Mesendoderm (in vitro differentiated cells): Measurements from ENCODE around the gene CHMP4B.

ENCODE experiments used
- DNase-seq: peaks from one replicate; pipeline ENCODE4 v3.0.0; 2013
- H2AK5ac ChIP-seq: 2 replicates; pipeline ENCODE4 v1.6.1; 2013; ENCODE audit warnings: low read length, inconsistent platforms
- H2BK120ac ChIP-seq: 2 replicates; pipeline ENCODE4 v1.6.1; 2013; ENCODE audit warnings: low read depth, mild to moderate bottlenecking, low read length, moderate library complexity, mixed read lengths
- H2BK15ac ChIP-seq: replicated peaks from 2 replicates; pipeline ENCODE4 v1.6.1; 2013; ENCODE audit warnings: low read depth, mild to moderate bottlenecking, moderate library complexity
- H2BK5ac ChIP-seq: 2 replicates; pipeline ENCODE4 v1.6.1; 2013; ENCODE audit warnings: low read length, inconsistent platforms
- H3K18ac ChIP-seq: 2 replicates; pipeline ENCODE4 v1.6.1; 2013; ENCODE audit warnings: mild to moderate bottlenecking, low read length, mixed read lengths
- H3K23ac ChIP-seq: one replicate; pipeline ENCODE4 v1.6.1; 2013; ENCODE audit warnings: low read length
- H3K27ac ChIP-seq: 2 replicates; pipeline ENCODE4 v1.5.1; 2013; ENCODE audit warnings: low read depth, mild to moderate bottlenecking, inconsistent platforms, low read length, moderate library complexity
- H3K27me3 ChIP-seq: 2 replicates; pipeline ENCODE4 v1.6.1; 2013; ENCODE audit warnings: low read length, control low read depth, mild to moderate bottlenecking, inconsistent platforms; ENCODE audit not compliant: insufficient read depth, poor library complexity
- H3K36me3 ChIP-seq: 2 replicates; pipeline ENCODE4 v1.6.1; 2013; ENCODE audit warnings: low read length, inconsistent platforms; ENCODE audit not compliant: control insufficient read depth, insufficient read depth
- H3K4ac ChIP-seq: one replicate; pipeline ENCODE4 v1.6.1; 2013; ENCODE audit warnings: low read depth, mild to moderate bottlenecking, low read length, moderate library complexity
- H3K4me1 ChIP-seq: 2 replicates; pipeline ENCODE4 v1.6.1; 2013; ENCODE audit warnings: low read depth, low read length, inconsistent platforms; ENCODE audit not compliant: control insufficient read depth
- H3K4me2 ChIP-seq: 2 replicates; pipeline ENCODE4 v1.6.1; 2013; ENCODE audit warnings: low read length
- H3K4me3 ChIP-seq: 2 replicates; pipeline ENCODE4 v1.5.1; 2013; ENCODE audit warnings: mild to moderate bottlenecking, low read length
- H3K56ac ChIP-seq: one replicate; pipeline ENCODE4 v1.6.1; 2013; ENCODE audit warnings: low read length
- H3K79me1 ChIP-seq: 2 replicates; pipeline ENCODE4 v1.6.1; 2013; ENCODE audit warnings: low read length, inconsistent platforms
- H3K79me2 ChIP-seq: 2 replicates; pipeline ENCODE4 v1.6.1; 2013; ENCODE audit warnings: mild to moderate bottlenecking, low read length; ENCODE audit not compliant: control insufficient read depth, insufficient read depth
- H3K9ac ChIP-seq: 2 replicates; pipeline ENCODE4 v1.6.1; 2013; ENCODE audit warnings: low read length, inconsistent platforms
- H4K5ac ChIP-seq: one replicate; pipeline ENCODE4 v1.6.1; 2013; ENCODE audit warnings: low read length
- H4K8ac ChIP-seq: one replicate; pipeline ENCODE4 v1.6.1; 2013; ENCODE audit warnings: low read depth, mild to moderate bottlenecking, control low read depth, low read length, moderate library complexity
- whole genome bisulfite sequencing: extraction: QIAGEN DNeasy Blood & Tissue Kit; methylation state at CpG from one replicate; pipeline ENCODE4 v1.1.7; 2013; ENCODE audit warnings: low lambda C conversion rate, missing lambda C conversion rate; ENCODE audit not compliant: insufficient coverage; ENCODE audit errors: extremely low coverage; 5-methylcytosine and 5-hydroxymethylcytosine counted together

The CHMP4B gene

GRCh38 chr20:33821270-33821836, 10.2 kb downstream of the CHMP4B start:
- no peak overlapping the region for H2AK5ac ChIP-seq
- DNase-seq: peak; percentile 31
- no peak overlapping the region for H2BK15ac ChIP-seq
- H3K4me3 ChIP-seq: no peak overlapping the region
- no peak overlapping the region for H3K9ac ChIP-seq
- H3K23ac ChIP-seq: no peak overlapping the region
- no peak overlapping the region for H4K5ac ChIP-seq
- no peak overlapping the region for H3K56ac ChIP-seq
- no CpG with 5 or more reads among the region's 4 CpGs for WGBS
- no peaks in the 10 kb centered on the region for H3K27me3 ChIP-seq
- no peak overlapping the region for H2BK120ac ChIP-seq
- no peak overlapping the region for H3K18ac ChIP-seq
- no peak overlapping the region for H2BK5ac ChIP-seq
- H3K79me1 ChIP-seq: peaks cover 24% of the 10 kb centered on the region
- no peak overlapping the region for H4K8ac ChIP-seq
- peaks cover 10% of the 10 kb centered on the region for H3K4me1 ChIP-seq
- no peak overlapping the region for H3K4me2 ChIP-seq
- H3K79me2 ChIP-seq: peaks cover 23% of the 10 kb centered on the region
- no peak overlapping the region for H3K4ac ChIP-seq
- H3K36me3 ChIP-seq: no peaks in the 10 kb centered on the region
- no peak overlapping the region for H3K27ac ChIP-seq

GRCh38 chr20:33822423-33822822, 11.3 kb downstream of the CHMP4B start:
- no peak overlapping the region for H3K4ac ChIP-seq
- H2BK15ac ChIP-seq: no peak overlapping the region
- no peak overlapping the region for H4K5ac ChIP-seq
- H4K8ac ChIP-seq: no peak overlapping the region
- H3K9ac ChIP-seq: no peak overlapping the region
- H3K27ac ChIP-seq: no peak overlapping the region
- peaks cover 27% of the 10 kb centered on the region for H3K79me1 ChIP-seq
- peaks cover 25% of the 10 kb centered on the region for H3K79me2 ChIP-seq
- no peaks in the 10 kb centered on the region for H3K27me3 ChIP-seq
- no peak overlapping the region for H3K56ac ChIP-seq
- no peak overlapping the region for H2AK5ac ChIP-seq
- H3K18ac ChIP-seq: no peak overlapping the region
- no peak overlapping the region for H3K4me3 ChIP-seq
- no peak overlapping the region for H2BK120ac ChIP-seq
- peaks cover 14% of the 10 kb centered on the region for H3K4me1 ChIP-seq
- H3K4me2 ChIP-seq: no peak overlapping the region
- no peaks in the 10 kb centered on the region for H3K36me3 ChIP-seq
- no CpG with 5 or more reads among the region's 5 CpGs for WGBS
- H2BK5ac ChIP-seq: no peak overlapping the region
- DNase-seq: no peak
- no peak overlapping the region for H3K23ac ChIP-seq

- H3K36me3 ChIP-seq: no peaks in the 10 kb centered on the region
- no peak overlapping the region for H2BK15ac ChIP-seq
- no peak overlapping the region for H4K5ac ChIP-seq
- no peak overlapping the region for H3K18ac ChIP-seq
- peaks cover 14% of the 10 kb centered on the region for H3K4me1 ChIP-seq
- H3K9ac ChIP-seq: no peak overlapping the region
- H2AK5ac ChIP-seq: no peak overlapping the region
- H3K27me3 ChIP-seq: no peaks in the 10 kb centered on the region
- H2BK5ac ChIP-seq: no peak overlapping the region
- no peak overlapping the region for H3K56ac ChIP-seq
- WGBS: no CpG with 5 or more reads among the region's 5 CpGs
- peaks cover 23% of the 10 kb centered on the region for H3K79me1 ChIP-seq
- H4K8ac ChIP-seq: no peak overlapping the region
- no peak for DNase-seq
- H3K27ac ChIP-seq: no peak overlapping the region
- peaks cover 21% of the 10 kb centered on the region for H3K79me2 ChIP-seq
- H3K4ac ChIP-seq: no peak overlapping the region
- H3K4me3 ChIP-seq: no peak overlapping the region
- H3K4me2 ChIP-seq: no peak overlapping the region
- no peak overlapping the region for H2BK120ac ChIP-seq
- no peak overlapping the region for H3K23ac ChIP-seq
Observed at GRCh38 chr20:33822991-33823390, 11.8 kb downstream of the CHMP4B start.

- no peak overlapping the region for H3K56ac ChIP-seq
- H3K36me3 ChIP-seq: no peaks in the 10 kb centered on the region
- H3K27me3 ChIP-seq: no peaks in the 10 kb centered on the region
- no peak overlapping the region for H2BK15ac ChIP-seq
- H3K4me1 ChIP-seq: peaks cover 14% of the 10 kb centered on the region
- no peak overlapping the region for H3K9ac ChIP-seq
- H2AK5ac ChIP-seq: no peak overlapping the region
- no peak overlapping the region for H3K23ac ChIP-seq
- H2BK120ac ChIP-seq: no peak overlapping the region
- H4K5ac ChIP-seq: no peak overlapping the region
- H3K27ac ChIP-seq: no peak overlapping the region
- no peak overlapping the region for H3K4me2 ChIP-seq
- WGBS: no CpG with 5 or more reads among the region's 1 CpG
- H3K18ac ChIP-seq: no peak overlapping the region
- no peak for DNase-seq
- H3K4ac ChIP-seq: no peak overlapping the region
- no peak overlapping the region for H2BK5ac ChIP-seq
- no peak overlapping the region for H3K4me3 ChIP-seq
- peaks cover 14% of the 10 kb centered on the region for H3K79me2 ChIP-seq
- no peak overlapping the region for H4K8ac ChIP-seq
- H3K79me1 ChIP-seq: peaks cover 20% of the 10 kb centered on the region
Observed at GRCh38 chr20:33824852-33825251, 13.7 kb downstream of the CHMP4B start.

- H3K4me3 ChIP-seq: no peak overlapping the region
- no peak overlapping the region for H3K4ac ChIP-seq
- WGBS: no CpG with 5 or more reads among the region's 3 CpGs
- no peak overlapping the region for H2AK5ac ChIP-seq
- H3K79me2 ChIP-seq: peaks cover 15% of the 10 kb centered on the region
- no peak overlapping the region for H2BK5ac ChIP-seq
- no peak overlapping the region for H4K8ac ChIP-seq
- no peaks in the 10 kb centered on the region for H3K36me3 ChIP-seq
- H3K56ac ChIP-seq: no peak overlapping the region
- H3K79me1 ChIP-seq: peaks cover 20% of the 10 kb centered on the region
- no peak overlapping the region for H3K9ac ChIP-seq
- DNase-seq: peak; percentile 32
- H3K27ac ChIP-seq: no peak overlapping the region
- no peak overlapping the region for H2BK15ac ChIP-seq
- no peak overlapping the region for H3K23ac ChIP-seq
- H3K4me2 ChIP-seq: no peak overlapping the region
- peaks cover 14% of the 10 kb centered on the region for H3K4me1 ChIP-seq
- no peak overlapping the region for H4K5ac ChIP-seq
- H3K27me3 ChIP-seq: no peaks in the 10 kb centered on the region
- H3K18ac ChIP-seq: no peak overlapping the region
- no peak overlapping the region for H2BK120ac ChIP-seq
Observed at GRCh38 chr20:33825340-33826269, 14.5 kb downstream of the CHMP4B start.
